ENCODE results near the gene KRAS. TPM values are rescaled to one million over a fixed set of nuclear protein-coding genes. Genes with fewer than 3 reads are reported as not detected.
A peak's percentile ranks its signal among the peaks of the same experiment; 100 is the strongest.

Gene KRAS
- total RNA-seq, 1 donor from 2014 or later: 18.2 TPM

GRCh38 chr12:25254271-25254880 lies 3.6 kb upstream of the KRAS start:
- no peak for DNase-seq

- no peak for DNase-seq
These were observed 2.8 kb upstream of the KRAS start for GRCh38 chr12:25253371-25254068.

- no peak for DNase-seq
These were observed 2.2 kb upstream of the KRAS start for GRCh38 chr12:25252946-25253345.

GRCh38 chr12:25251769-25252168 lies 1.0 kb upstream of the KRAS start:
- no peak for DNase-seq

- peak; percentile 62 for DNase-seq
These were observed 594 bp downstream of the KRAS start for GRCh38 chr12:25249931-25250738.

- DNase-seq: no peak
These were observed 2.0 kb downstream of the KRAS start for GRCh38 chr12:25248732-25249131.

GRCh38 chr12:25248137-25248536 lies 2.6 kb downstream of the KRAS start:
- no peak for DNase-seq

GRCh38 chr12:25245491-25245890 lies 5.2 kb downstream of the KRAS start:
- DNase-seq: no peak

GRCh38 chr12:25243680-25243990 lies 7.1 kb downstream of the KRAS start:
- DNase-seq: no peak

- DNase-seq: no peak
These were observed 7.6 kb downstream of the KRAS start for GRCh38 chr12:25242981-25243679.

- DNase-seq: peak; percentile 71
These were observed 9.3 kb downstream of the KRAS start for GRCh38 chr12:25241167-25242020.

- no peak for DNase-seq
These were observed 14.1 kb downstream of the KRAS start for GRCh38 chr12:25236626-25237025.

GRCh38 chr12:25236190-25236589 lies 14.5 kb downstream of the KRAS start:
- DNase-seq: no peak

- no peak for DNase-seq
These were observed 37.4 kb downstream of the KRAS start for GRCh38 chr12:25213338-25213737.

GRCh38 chr12:25208554-25208953 lies 42.2 kb downstream of the KRAS start:
- no peak for DNase-seq

- DNase-seq: no peak
These were observed 42.9 kb downstream of the KRAS start for GRCh38 chr12:25207846-25208245.

- no peak for DNase-seq
These were observed 43.3 kb downstream of the KRAS start for GRCh38 chr12:25207411-25207810.

GRCh38 chr12:25202137-25202536 lies 48.6 kb downstream of the KRAS start:
- DNase-seq: no peak

- DNase-seq: no peak
These were observed 50.0 kb downstream of the KRAS start for GRCh38 chr12:25200703-25201102.

GRCh38 chr12:25197608-25198007 lies 53.1 kb downstream of the KRAS start:
- no peak for DNase-seq

GRCh38 chr12:25195056-25195971 lies 55.4 kb downstream of the KRAS start, which contains the start of the genes DNAI7 and ETFRF1:
DNAI7 (minus strand) TSS chr12:25195160; CDS start chr12:25195078, 82 bp downstream.
ETFRF1 (plus strand) TSS chr12:25195237; CDS start chr12:25203957, 8,720 bp downstream.
- DNase-seq: peak; percentile 99
